HTERT RPE-1 (cell line): ENCODE results near the gene EPS15.
"Not testable (repeated sequence)": the region's sequence is repeated elsewhere in the genome, so short reads cannot be mapped to it uniquely, and the experiment has no call there.

Experiments
- in situ Hi-C: fragments of 300-500 bp; cut with MboI; formaldehyde crosslinking; loops from 4 replicates; pipeline ENCODE4 v1.14.3; 2020; ENCODE audit warnings: low sequenced_read_pairs

EPS15 gene

DNA sequence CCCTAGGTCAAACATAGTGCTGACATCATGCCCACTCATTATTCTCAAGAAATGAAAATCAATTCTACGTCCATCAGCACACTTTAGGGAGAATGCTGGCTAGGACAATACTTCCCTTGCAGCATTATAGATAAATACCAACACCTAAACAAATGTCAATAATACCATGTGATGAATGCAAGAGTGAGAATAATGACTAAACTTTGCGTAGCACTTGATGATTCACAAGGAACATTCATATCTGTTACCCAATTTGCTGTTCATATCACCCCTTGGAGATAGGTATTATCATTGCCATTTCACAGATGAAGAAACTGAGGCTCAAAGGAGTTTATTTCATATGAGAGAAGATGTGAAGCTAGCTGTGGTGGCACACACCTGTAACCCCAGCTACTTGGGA, 24.8 kb upstream of the EPS15 start:
- in situ Hi-C loops, result no loop called here

DNA sequence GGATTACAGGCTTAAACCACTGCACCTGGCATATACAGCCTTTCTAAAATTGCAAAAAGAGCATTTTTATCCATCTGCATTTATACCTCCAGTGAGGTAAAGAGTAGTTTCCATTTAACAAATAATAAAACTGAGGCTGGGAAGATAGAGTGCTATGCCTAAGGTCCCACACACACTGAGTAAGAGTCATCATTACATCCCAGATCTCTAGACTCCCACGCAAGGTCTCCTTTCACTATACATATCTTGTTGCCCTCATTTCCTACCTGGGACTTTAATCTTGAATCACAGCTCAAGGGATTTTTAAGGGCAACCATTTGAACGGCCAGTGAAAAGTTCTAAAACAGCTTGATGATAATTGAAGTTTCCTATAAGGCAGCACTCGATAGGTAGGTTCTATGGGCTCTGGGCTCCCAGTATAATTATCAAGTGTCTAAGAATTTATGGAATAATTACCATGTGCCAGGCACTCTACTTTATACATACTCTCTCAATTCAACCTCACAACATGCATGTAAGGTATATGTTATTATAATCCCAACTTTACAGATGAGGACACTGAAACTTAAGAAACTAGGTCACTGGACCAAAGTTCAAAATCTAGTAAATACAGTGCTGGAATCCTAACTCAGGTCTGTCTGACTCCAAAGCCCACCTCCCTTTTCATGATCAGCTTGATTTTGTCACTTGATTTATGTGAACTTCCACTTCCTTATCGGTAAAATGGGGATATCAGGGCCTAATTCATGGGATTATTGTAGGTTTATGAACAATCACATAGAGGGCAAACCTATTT, 23.3 kb upstream of the EPS15 start:
- in situ Hi-C loops, result no loop called here

GRCh38 chr1:51541313-51542050, 22.4 kb upstream of the EPS15 start:
- in situ Hi-C loops, result no loop called here

DNA sequence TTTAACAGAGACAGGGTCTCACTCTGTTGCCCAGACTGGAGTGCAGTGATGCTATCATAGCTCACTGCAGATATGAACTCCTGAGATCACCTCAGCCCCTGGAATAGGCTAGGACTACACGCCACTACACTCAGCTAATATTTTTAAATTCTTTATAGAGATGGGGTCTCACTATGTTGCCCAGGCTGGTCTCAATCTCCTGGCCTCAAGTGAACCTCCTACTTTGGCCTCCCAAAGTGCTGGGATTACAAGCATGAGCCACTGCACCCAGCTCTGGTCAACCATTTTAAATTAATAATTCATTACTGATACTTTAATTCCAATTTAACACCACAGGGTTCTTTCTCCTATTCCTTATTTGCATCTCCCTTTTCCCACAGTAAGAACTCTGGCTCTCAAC, 18.5 kb upstream of the EPS15 start:
- in situ Hi-C loops, result no loop called here

DNA sequence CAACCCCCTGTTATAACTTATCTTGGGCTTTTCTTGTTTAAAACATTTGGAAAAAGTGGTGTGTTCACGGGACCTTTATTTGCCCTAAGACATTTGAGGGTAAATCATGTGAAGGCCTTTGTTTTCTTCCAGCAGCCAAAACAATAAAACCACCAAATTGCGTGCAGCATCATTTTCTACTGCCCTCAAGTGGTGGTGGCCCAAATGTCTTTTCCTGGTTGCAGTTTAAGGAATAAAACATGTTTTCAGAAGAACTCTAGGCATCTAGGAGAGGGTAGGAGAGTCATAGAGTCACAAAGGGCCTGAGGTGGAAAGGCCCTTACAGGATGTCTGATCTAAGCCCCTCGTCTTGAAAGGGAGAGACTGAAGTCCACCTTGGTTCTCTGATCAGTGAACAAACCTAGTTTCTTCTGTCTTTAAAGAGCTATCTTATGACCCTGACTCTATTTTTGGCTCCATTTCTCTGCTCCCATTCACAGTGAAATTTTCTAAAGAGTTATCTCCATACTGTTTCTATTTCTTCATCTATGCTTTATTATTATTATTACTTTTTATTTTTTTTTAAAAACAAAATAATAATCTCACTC, 16.0 kb upstream of the EPS15 start:
- in situ Hi-C loops, result no loop called here

DNA sequence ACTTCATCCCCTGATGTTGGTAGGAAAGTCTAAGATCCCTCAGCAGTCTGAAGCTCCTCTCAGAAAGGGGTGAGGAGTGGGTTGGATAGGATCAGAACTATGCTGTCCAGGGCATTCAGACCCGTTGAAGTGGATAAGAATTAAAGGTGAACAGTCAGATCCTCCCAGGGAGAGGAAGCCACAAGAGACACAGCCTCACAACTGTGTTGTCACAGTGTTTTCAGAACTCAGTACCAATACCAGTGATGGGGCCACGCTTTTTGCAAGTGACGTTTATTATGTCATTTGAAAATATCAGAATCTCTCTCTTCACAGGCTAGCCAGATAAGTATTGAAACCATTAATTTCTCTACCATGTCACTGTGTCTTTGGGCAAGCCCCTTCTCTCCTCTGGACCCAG, 15.4 kb upstream of the EPS15 start:
- in situ Hi-C loops, result no loop called here

DNA sequence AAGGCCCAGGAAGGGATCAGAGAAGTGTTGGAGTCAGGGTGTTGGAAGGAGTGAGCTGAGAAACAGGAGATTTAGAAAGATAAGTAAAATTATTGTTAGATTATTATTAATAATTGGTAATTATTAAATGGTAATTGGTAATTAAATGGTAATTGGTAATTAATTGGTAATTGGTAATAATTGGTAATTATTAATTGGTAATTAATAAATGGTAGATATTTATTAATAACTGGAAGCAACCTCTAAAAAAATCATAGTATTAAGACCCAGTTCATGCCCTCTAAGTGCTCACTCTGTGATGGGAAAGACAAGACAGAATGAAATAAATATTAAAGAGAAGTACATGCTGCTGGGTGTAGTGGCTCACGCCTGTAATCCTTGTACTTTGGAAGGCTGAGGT, 13.8 kb upstream of the EPS15 start:
- in situ Hi-C loops, result no loop called here

GRCh38 chr1:51530447-51530846, 11.4 kb upstream of the EPS15 start:
- in situ Hi-C loops, result not testable (repeated sequence)

GRCh38 chr1:51527144-51527543, 8.1 kb upstream of the EPS15 start:
- in situ Hi-C loops, result no loop called here

DNA sequence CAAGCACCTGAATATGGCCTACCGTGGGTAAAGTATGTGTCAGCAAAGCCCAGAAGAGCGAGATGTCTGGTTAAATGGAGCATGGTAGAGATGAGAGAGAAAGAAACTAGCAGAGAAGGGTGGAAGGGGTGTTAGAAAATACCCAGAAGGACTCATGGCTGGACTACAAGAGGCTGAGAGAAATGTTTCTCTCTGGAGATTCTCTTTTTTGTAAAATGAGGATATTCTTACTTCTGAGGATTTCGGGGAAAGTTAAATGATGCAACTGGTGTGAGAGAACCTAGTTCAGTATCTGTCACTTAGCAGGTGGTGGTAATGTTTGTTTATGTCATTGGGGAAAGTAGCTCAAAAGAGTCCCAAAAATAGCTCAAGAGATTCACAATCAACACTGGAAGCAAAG, 7.2 kb upstream of the EPS15 start:
- in situ Hi-C loops, result no loop called here

DNA sequence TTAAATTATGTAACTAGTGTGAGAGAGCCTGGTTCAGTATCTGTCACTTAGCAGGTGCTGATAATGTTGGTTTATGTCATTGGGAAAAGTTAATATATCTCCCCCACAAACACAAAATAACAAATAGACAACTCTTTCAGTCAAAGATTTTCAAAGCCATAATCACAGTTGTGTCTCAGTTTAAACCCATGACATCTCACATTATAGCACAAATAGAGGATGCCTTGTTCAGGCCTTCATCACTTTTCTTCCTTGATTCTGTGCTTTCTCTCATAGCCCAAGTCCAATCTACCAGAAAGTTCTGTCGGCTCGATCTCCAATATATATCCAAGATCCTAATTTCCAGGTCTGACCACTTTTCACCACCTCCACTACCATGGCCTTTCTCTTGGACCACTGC, 6.2 kb upstream of the EPS15 start:
- in situ Hi-C loops, result no loop called here

DNA sequence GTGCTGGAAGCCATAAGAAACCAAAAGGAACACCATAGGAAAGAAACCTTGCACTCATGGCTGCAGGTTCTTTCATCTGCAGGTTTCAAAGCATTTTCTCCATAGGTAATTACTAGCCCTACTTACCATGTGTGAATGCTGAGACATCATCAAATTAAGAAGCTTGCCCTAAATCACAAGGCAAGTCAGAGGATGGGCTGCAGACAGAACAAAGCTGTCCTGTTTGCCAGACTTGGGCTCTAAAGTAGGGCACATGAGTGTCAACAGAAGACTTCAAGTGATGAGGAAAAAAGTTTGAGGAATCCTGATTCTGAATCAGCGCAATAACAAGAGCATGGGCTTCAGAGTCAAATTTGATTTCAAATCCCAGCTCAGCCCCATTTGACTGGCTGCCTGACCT, 5.8 kb upstream of the EPS15 start:
- in situ Hi-C loops, result no loop called here

- in situ Hi-C loops, result no loop called here
These were observed 4.9 kb upstream of the EPS15 start for GRCh38 chr1:51523931-51524330.

DNA sequence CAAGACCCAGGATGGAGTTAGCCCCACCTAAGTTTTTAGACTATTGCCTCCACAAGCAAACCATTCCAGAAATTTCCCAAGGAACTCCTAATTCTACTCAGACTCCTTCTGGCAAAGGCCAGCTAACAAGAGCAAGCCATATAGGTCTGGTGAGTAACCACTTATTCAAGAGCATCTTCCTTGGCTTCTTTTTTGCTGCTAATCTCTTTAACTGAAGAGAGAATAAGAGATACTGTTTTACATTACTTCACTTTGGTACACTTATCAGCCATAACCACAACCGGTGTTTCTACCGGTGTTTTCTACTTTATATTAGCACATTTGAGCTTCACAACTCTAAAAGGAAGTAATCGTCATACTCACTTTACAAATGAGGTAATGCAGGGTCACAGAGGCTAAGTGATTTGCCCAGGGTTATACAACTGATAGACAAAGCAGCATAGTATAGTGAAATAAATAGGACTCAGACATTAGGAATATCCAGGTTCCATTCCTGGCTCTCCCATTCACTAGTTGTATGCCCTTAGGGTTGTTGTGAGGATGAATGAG, 1.7 kb upstream of the EPS15 start:
- in situ Hi-C loops, result no loop called here

GRCh38 chr1:51519865-51520699, 1.0 kb upstream of the EPS15 start:
- in situ Hi-C loops, result no loop called here

GRCh38 chr1:51518586-51519047, 449 bp downstream of the EPS15 start:
- in situ Hi-C loops, result no loop called here

GRCh38 chr1:51518033-51518585, 957 bp downstream of the EPS15 start:
- in situ Hi-C loops, result no loop called here

GRCh38 chr1:51517361-51518032, 1.6 kb downstream of the EPS15 start:
- in situ Hi-C loops, result no loop called here

DNA sequence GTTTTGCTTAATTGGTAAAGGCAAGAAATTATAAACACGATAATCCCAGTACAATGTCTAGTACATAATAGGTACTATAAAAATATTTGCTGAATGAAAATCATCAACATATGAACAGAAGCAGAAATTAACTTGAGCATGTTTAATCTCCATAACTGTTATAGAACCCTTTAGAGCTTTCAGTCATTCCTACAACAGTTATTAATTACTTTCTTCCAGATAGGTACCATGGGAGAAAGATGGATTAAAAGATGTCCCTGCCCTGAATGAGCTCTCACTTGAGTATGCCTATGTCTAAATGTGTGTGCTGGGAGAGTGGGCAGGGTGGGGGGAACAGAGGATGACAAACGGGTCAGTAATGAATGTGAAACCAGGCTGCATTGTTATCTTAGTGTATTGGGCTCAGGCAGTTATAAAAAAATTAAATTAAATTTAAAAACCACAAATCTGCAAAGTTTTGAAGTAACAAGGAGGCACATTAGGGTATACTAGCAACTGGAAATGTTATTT, 2.4 kb downstream of the EPS15 start:
- in situ Hi-C loops, result no loop called here
